UCSD-AML1 (cell line): ENCODE data around the gene FAM9A.

ENCODE experiments used
- DNase-seq: peaks from one replicate; lab custom pipeline; 2025; ENCODE audit not compliant: unreplicated experiment; lab: John Stamatoyannopoulos, UW

The FAM9A gene

GRCh38 chrX:8801041-8801599 lies at the start of gene FAM9A:
FAM9A (minus strand) TSS chrX:8801383; CDS start chrX:8800171, 1,212 bp downstream.
- DNase-seq = no peak

GRCh38 chrX:8850478-8850877 lies 49.3 kb upstream of the FAM9A start:
- DNase-seq = no peak

GRCh38 chrX:8849945-8850344 lies 48.8 kb upstream of the FAM9A start:
- DNase-seq = no peak

- no peak for DNase-seq
Measured at GRCh38 chrX:8849458-8849857, 48.3 kb upstream of the FAM9A start.

- no peak for DNase-seq
Measured at GRCh38 chrX:8848911-8849310, 47.7 kb upstream of the FAM9A start.

GRCh38 chrX:8848441-8848840 lies 47.3 kb upstream of the FAM9A start:
- DNase-seq = no peak

- DNase-seq = no peak
Measured at GRCh38 chrX:8847360-8847759, 46.2 kb upstream of the FAM9A start.

- DNase-seq = no peak
Measured at GRCh38 chrX:8846266-8846665, 45.1 kb upstream of the FAM9A start.

- DNase-seq = no peak
Measured at GRCh38 chrX:8845469-8845868, 44.3 kb upstream of the FAM9A start.

GRCh38 chrX:8845060-8845459 lies 43.9 kb upstream of the FAM9A start:
- no peak for DNase-seq

- DNase-seq = no peak
Measured at GRCh38 chrX:8844157-8844556, 43.0 kb upstream of the FAM9A start.

- no peak for DNase-seq
Measured at GRCh38 chrX:8841911-8842310, 40.7 kb upstream of the FAM9A start.

- DNase-seq = no peak
Measured at GRCh38 chrX:8834392-8834791, 33.2 kb upstream of the FAM9A start.

- no peak for DNase-seq
Measured at GRCh38 chrX:8832582-8833378, 31.6 kb upstream of the FAM9A start.

- DNase-seq = no peak
Measured at GRCh38 chrX:8823698-8824097, 22.5 kb upstream of the FAM9A start.

GRCh38 chrX:8822002-8822401 lies 20.8 kb upstream of the FAM9A start:
- no peak for DNase-seq

GRCh38 chrX:8820910-8821527 lies 19.8 kb upstream of the FAM9A start:
- no peak for DNase-seq

GRCh38 chrX:8815460-8816065 lies 14.4 kb upstream of the FAM9A start:
- no peak for DNase-seq

- DNase-seq = no peak
Measured at GRCh38 chrX:8813036-8813435, 11.9 kb upstream of the FAM9A start.

GRCh38 chrX:8811611-8812010 lies 10.4 kb upstream of the FAM9A start:
- DNase-seq = no peak

- DNase-seq = no peak
Measured at GRCh38 chrX:8808661-8809060, 7.5 kb upstream of the FAM9A start.

- DNase-seq = no peak
Measured at GRCh38 chrX:8805974-8806373, 4.8 kb upstream of the FAM9A start.
